ENCODE results near the gene PGM3.
A peak's percentile ranks its signal among the peaks of the same experiment; 100 is the strongest.
"Not testable (repeated sequence)": the region's sequence is repeated elsewhere in the genome, so short reads cannot be mapped to it uniquely, and the experiment has no call there.

The PGM3 gene

GRCh38 chr6:83192871-83193746 lies at the start of gene PGM3, which contains the start of gene RWDD2A:
Gene PGM3, minus strand, starts transcription at chr6:83193265. Its CDS starts 2,253 bp downstream, at chr6:83191012.
Gene RWDD2A, plus strand, starts transcription at chr6:83193357. Its CDS starts 1,095 bp downstream, at chr6:83194452.
- peak; percentile 89 for DNase-seq (ENCODE audit: low read depth)

GRCh38 chr6:83231146-83231545 lies 38.1 kb upstream of the PGM3 start:
- DNase-seq (ENCODE audit: low read depth): peak; percentile 91

- DNase-seq (ENCODE audit: low read depth): peak; percentile 27
These were observed 33.5 kb upstream of the PGM3 start for GRCh38 chr6:83226517-83226916.

- DNase-seq (ENCODE audit: low read depth): peak; percentile 48
These were observed 28.9 kb upstream of the PGM3 start for GRCh38 chr6:83221889-83222479.

GRCh38 chr6:83221276-83221675 lies 28.2 kb upstream of the PGM3 start:
- DNase-seq (ENCODE audit: low read depth): peak; percentile 64

GRCh38 chr6:83220121-83220520 lies 27.1 kb upstream of the PGM3 start:
- no peak for DNase-seq (ENCODE audit: low read depth)

GRCh38 chr6:83218646-83219045 lies 25.6 kb upstream of the PGM3 start:
- no peak for DNase-seq (ENCODE audit: low read depth)

GRCh38 chr6:83216806-83217205 lies 23.7 kb upstream of the PGM3 start:
- peak; percentile 54 for DNase-seq (ENCODE audit: low read depth)

- DNase-seq (ENCODE audit: low read depth): peak; percentile 77
These were observed 22.3 kb upstream of the PGM3 start for GRCh38 chr6:83215131-83216047.

- DNase-seq (ENCODE audit: low read depth): no peak
These were observed 9.0 kb upstream of the PGM3 start for GRCh38 chr6:83202031-83202430.

- peak; percentile 93 for DNase-seq (ENCODE audit: low read depth)
These were observed 6.8 kb upstream of the PGM3 start for GRCh38 chr6:83199863-83200225.

GRCh38 chr6:83199173-83199862 lies 6.3 kb upstream of the PGM3 start:
- no peak for DNase-seq (ENCODE audit: low read depth)

GRCh38 chr6:83198486-83199172 lies 5.6 kb upstream of the PGM3 start:
- peak; percentile 67 for DNase-seq (ENCODE audit: low read depth)

GRCh38 chr6:83193747-83194566 lies 892 bp upstream of the PGM3 start:
- peak; percentile 11 for DNase-seq (ENCODE audit: low read depth)

- peak; percentile 23 for DNase-seq (ENCODE audit: low read depth)
These were observed 609 bp downstream of the PGM3 start for GRCh38 chr6:83192456-83192855.

GRCh38 chr6:83191974-83192373 lies 1.1 kb downstream of the PGM3 start:
- DNase-seq (ENCODE audit: low read depth): not testable (repeated sequence)

- DNase-seq (ENCODE audit: low read depth): no peak
These were observed 2.4 kb downstream of the PGM3 start for GRCh38 chr6:83190626-83191025.

GRCh38 chr6:83188501-83188900 lies 4.6 kb downstream of the PGM3 start:
- no peak for DNase-seq (ENCODE audit: low read depth)

GRCh38 chr6:83185096-83185495 lies 8.0 kb downstream of the PGM3 start:
- no peak for DNase-seq (ENCODE audit: low read depth)
